H7 (cell line): ENCODE results near the gene DLX6. TPM values are rescaled to one million over a fixed set of nuclear protein-coding genes. Genes with fewer than 3 reads are reported as not detected.
A peak's percentile ranks its signal among the peaks of the same experiment; 100 is the strongest.
"Not testable (repeated sequence)": the region's sequence is repeated elsewhere in the genome, so short reads cannot be mapped to it uniquely, and the experiment has no call there.

Experiments used
- DNase-seq: peaks from one replicate; pipeline ENCODE4 v3.0.0; 2012
- H3K27me3 ChIP-seq: 2 replicates; pipeline ENCODE4 v1.6.0; 2011; ENCODE audit warnings: mild to moderate bottlenecking, low read length; ENCODE audit not compliant: control insufficient read depth, insufficient read depth
- H3K36me3 ChIP-seq: replicated peaks from 2 replicates; pipeline ENCODE4 v1.5.1; 2011; ENCODE audit warnings: low read length; ENCODE audit not compliant: control insufficient read depth, insufficient read depth
- H3K4me3 ChIP-seq: 2 replicates; pipeline ENCODE4 v1.5.1; 2011; ENCODE audit warnings: low read depth, mild to moderate bottlenecking, control low read depth, low read length, moderate library complexity; ENCODE audit not compliant: insufficient read depth
- total RNA-seq: library from RNA; depleted of rRNA; stranded (reverse); fragments of >200 nt; shearing (Covaris generic); gene quantifications from 2 replicates; pipeline ENCODE4 v1.2.3, GENCODE V29; 2014

Gene DLX6
- total RNA-seq, 1 experiment from 2014 or later: not detected

GRCh38 chr7:97020601-97020995 lies 15.2 kb downstream of the DLX6 start:
- peak; percentile 62 for DNase-seq
- Histone ChIP-seq H3K36me3 (no peaks in the 10 kb centered on the region), H3K4me3 (no peak overlapping the region), H3K27me3 (peaks cover 100% of the 10 kb centered on the region)

- Histone ChIP-seq H3K4me3 (peak overlapping the region; percentile 16; the same call in 1 of the 2 replicates), H3K36me3 (no peaks in the 10 kb centered on the region), H3K27me3 (peaks cover 100% of the 10 kb centered on the region)
- DNase-seq: peak; percentile 91
Observed at GRCh38 chr7:97020996-97021746, 15.8 kb downstream of the DLX6 start.

GRCh38 chr7:97021747-97022490 lies 16.6 kb downstream of the DLX6 start:
- Histone ChIP-seq H3K36me3 (no peaks in the 10 kb centered on the region), H3K27me3 (peaks cover 100% of the 10 kb centered on the region), H3K4me3 (0 out of 2 replicates have a peak overlapping the region, but pooled peaks have one; percentile 16)
- DNase-seq: peak; percentile 80

GRCh38 chr7:97022491-97023306 lies 17.3 kb downstream of the DLX6 start:
- peak; percentile 59 for DNase-seq
- no peak overlapping the region for H3K4me3 ChIP-seq
- no peaks in the 10 kb centered on the region for H3K36me3 ChIP-seq
- peaks cover 99% of the 10 kb centered on the region for H3K27me3 ChIP-seq

GRCh38 chr7:97024209-97025129 lies 19.1 kb downstream of the DLX6 start, which contains the start of gene DLX5:
TSS of gene DLX5 (minus strand) at chr7:97024831. CDS start at chr7:97024623, 208 bp downstream.
- no peaks in the 10 kb centered on the region for H3K36me3 ChIP-seq
- H3K4me3 ChIP-seq: peak within 1 kb of the TSS; percentile 13; the same call in 1 of the 2 replicates
- DNase-seq: peak; percentile 86
- H3K27me3 ChIP-seq: peaks cover 83% of the 10 kb centered on the region

- Histone ChIP-seq H3K36me3 (no peaks in the 10 kb centered on the region), H3K27me3 (peaks cover 77% of the 10 kb centered on the region), H3K4me3 (no peak overlapping the region)
- peak; percentile 54 for DNase-seq
Observed at GRCh38 chr7:97025130-97025499, 19.8 kb downstream of the DLX6 start.

- Histone ChIP-seq H3K4me3 (no peak overlapping the region), H3K27me3 (peaks cover 68% of the 10 kb centered on the region), H3K36me3 (no peaks in the 10 kb centered on the region)
- DNase-seq: peak; percentile 46
Observed at GRCh38 chr7:97025983-97026714, 20.8 kb downstream of the DLX6 start.

GRCh38 chr7:97026715-97027426 lies 21.5 kb downstream of the DLX6 start:
- Histone ChIP-seq H3K4me3 (no peak overlapping the region), H3K27me3 (peaks cover 60% of the 10 kb centered on the region), H3K36me3 (no peaks in the 10 kb centered on the region)
- no peak for DNase-seq

- peak overlapping the region; percentile 2; the same call in 1 of the 2 replicates for H3K4me3 ChIP-seq
- DNase-seq: peak; percentile 85
- H3K36me3 ChIP-seq: no peaks in the 10 kb centered on the region
- H3K27me3 ChIP-seq: peaks cover 53% of the 10 kb centered on the region
Observed at GRCh38 chr7:97027427-97028234, 22.3 kb downstream of the DLX6 start.

GRCh38 chr7:97034213-97034852 lies 29.0 kb downstream of the DLX6 start:
- H3K27me3 ChIP-seq, DNase-seq, H3K36me3 ChIP-seq, H3K4me3 ChIP-seq: not testable (repeated sequence)

- Histone ChIP-seq H3K27me3 (no peaks in the 10 kb centered on the region), H3K36me3 (no peaks in the 10 kb centered on the region), H3K4me3 (no peak overlapping the region)
- no peak for DNase-seq
Observed at GRCh38 chr7:97039374-97040065, 34.2 kb downstream of the DLX6 start.
